Upper lobe of left lung (tissue), 4 donors: ENCODE measurements around the gene PCSK1.

Source experiments
- POLR2A ChIP-seq, 4 donors: fragments of 450-650 bp; IDR thresholded peaks; one replicate each; pipeline ENCODE4 v1.5.1; 2016 to 2017; ENCODE audit warnings: antibody characterized with exemption in 4 of 4, mild to moderate bottlenecking in 2 of 4
- TF ChIP-seq, protein P1 (sequence below), 6 experiments: fragments of 450-650 bp in 4 of 6; fragments of 200-600 bp in 2 of 6; sonication (generic) in 2 of 6; IDR thresholded peaks; one replicate each; pipeline ENCODE4 v1.5.1; 2016 to 2019; ENCODE audit warnings: antibody characterized with exemption in 6 of 6

DNA sequence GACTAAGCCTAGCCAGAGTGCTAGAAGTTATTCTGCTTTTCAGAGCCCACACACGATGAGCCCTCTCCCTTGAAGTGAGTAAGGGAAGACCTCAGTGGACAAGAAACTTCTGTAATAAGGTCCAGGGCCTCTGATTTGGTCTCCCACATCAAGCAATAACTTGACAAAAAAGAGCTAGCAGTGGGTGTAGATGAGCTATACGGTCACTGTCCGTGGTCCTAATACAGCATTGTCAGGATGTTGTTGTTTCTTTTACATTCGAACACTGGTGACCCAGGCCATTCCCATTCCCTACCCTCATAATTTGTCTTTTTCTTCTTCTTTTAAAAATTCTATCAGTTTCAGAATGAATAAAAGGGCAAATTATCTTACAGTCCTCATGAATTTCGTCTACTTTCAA is 5.2 kb downstream of the PCSK1 start:
- TF ChIP-seq, protein P1, sequence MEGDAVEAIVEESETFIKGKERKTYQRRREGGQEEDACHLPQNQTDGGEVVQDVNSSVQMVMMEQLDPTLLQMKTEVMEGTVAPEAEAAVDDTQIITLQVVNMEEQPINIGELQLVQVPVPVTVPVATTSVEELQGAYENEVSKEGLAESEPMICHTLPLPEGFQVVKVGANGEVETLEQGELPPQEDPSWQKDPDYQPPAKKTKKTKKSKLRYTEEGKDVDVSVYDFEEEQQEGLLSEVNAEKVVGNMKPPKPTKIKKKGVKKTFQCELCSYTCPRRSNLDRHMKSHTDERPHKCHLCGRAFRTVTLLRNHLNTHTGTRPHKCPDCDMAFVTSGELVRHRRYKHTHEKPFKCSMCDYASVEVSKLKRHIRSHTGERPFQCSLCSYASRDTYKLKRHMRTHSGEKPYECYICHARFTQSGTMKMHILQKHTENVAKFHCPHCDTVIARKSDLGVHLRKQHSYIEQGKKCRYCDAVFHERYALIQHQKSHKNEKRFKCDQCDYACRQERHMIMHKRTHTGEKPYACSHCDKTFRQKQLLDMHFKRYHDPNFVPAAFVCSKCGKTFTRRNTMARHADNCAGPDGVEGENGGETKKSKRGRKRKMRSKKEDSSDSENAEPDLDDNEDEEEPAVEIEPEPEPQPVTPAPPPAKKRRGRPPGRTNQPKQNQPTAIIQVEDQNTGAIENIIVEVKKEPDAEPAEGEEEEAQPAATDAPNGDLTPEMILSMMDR (IDR thresholded peaks at IDR 0.05) = no peak
- TF ChIP-seq POLR2A (IDR thresholded peaks at IDR 0.05) = no peak
